HG03469 (cell line): Measurements from ENCODE around the gene PPIP5K2.
"Not testable (repeated sequence)": the region's sequence is repeated elsewhere in the genome, so short reads cannot be mapped to it uniquely, and the experiment has no call there.

Experiments used
- ATAC-seq: cut with Tn5 transposase; IDR thresholded peaks from one replicate; pipeline ENCODE4 v1.9.1; 2021; ENCODE audit warnings: mild to moderate bottlenecking, moderate library complexity, moderate number of reproducible peaks; ENCODE audit not compliant: unreplicated experiment

Gene PPIP5K2

DNA sequence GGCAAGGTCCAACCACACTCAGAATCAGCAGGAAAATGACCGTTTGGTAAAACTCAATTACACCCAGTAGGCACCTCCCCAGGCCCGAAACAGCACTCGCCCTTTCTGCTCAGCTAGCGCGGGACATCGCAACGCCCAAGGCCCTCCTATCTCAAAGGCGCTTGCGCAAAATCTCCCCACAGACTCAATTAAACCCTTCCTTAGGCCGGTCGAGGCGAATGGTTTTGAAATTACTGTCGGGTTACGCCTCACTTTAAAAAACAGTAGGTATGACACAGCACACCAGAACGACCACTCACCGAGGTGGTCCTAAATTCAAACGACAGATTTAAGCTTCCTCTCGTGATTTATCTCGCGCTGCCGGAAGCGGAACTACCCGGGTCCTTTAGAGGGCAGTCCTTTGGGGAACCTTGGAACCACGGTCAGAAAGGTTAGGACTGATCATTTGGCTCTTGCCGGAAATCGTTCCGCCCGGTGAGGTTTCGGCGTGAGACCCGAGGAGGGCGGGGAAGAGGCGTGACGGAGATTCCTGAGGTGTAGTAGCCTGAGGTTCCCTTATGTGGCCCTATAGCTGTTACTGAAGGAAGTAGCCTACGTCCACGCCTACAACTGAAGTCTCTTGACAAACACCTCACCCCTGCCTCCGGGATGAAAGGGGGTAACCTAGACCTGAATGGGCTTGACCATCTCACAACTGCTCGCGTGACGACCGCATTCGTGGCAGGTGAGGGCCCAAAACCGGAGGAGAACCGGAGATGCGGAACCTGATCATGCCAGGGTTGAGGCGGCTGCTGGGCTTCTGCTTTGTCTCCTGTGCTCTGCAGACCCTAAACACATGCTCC is at the start of gene PPIP5K2, which contains the start of gene GIN1:
Gene PPIP5K2, plus strand, starts transcription at position 537 of the 842 bp plus-strand sequence. CDS start 9,289 bp downstream, outside the sequence.
Gene GIN1, minus strand, starts transcription at position 374 of the 842 bp plus-strand sequence. CDS start 11,431 bp downstream, outside the sequence.
- ATAC-seq = peak; percentile 86

DNA sequence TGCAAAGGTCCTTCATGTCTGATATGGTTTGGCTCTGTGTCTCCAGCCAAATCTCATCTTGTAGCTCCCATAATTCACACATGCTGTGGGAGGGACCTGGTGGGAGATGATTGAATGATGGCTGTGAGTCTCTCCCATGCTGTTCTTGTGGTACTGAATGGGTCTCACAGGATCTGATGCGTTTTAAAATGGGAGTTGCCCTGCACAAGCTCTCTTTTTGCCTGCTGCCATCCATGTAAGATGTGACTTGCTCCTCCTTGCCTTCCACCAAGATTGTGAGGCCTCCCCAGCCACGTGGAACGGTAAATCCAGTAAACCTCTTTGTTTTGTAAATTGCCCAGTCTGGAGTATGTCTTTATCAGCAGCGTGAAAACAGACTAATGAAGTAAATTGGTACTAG is 46.6 kb upstream of the PPIP5K2 start:
- ATAC-seq = not testable (repeated sequence)

DNA sequence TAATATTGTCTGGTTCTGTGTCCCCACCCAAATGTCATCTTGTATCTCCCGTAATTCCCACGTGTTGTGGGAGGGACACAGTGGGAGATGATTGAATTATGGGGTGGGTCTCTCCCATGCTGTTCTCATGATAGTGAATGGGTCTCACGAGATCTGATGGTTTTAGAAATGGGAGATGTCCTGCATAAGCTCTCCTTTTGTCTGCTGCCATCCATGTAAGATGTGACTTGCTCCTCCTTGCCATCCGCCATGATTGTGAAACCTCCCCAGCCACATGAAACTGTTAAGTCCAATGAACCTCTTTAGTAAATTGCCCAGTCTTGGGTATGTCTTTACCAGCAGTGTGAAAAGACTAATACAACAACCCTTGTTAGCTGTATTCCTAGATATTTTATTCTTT is 44.7 kb upstream of the PPIP5K2 start:
- no peak for ATAC-seq

DNA sequence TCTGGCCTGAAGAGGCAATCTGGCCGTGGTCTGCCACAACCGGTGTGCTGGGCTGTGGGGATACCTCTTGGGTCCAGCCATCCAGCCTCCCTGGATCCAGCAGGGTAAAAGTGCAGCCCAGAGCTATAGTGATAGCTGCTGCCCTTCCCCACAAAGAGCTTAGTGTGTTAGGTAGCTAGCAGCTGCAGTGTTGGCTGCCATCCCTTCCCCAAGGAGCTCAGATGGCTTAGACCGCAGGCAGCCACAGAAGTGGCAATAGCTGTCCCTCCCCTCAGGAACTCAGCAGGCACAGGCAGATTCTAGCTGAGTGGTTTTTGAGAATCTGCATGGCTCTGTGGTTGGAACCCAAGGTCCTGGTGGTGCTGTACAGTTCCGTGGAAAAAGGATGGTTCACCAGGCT is 40.3 kb upstream of the PPIP5K2 start:
- ATAC-seq = no peak

DNA sequence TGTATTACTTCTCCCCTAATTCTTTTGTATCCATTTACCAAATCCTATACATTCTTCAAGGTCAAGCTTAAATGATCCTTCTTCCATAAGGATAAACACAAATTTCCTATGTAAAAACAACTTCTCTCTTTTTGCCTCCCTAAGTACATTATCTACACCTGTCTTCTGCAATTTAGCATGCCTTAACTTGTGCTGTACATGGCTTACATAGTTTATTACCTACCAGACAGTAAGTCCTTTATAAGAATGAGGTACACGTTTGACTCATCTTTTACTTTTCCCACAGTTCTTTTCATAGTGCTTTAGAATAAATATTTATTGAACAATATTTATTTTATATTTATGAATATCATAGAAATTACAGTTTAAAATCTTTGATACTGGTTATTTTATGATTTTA is 33.6 kb upstream of the PPIP5K2 start:
- no peak for ATAC-seq

DNA sequence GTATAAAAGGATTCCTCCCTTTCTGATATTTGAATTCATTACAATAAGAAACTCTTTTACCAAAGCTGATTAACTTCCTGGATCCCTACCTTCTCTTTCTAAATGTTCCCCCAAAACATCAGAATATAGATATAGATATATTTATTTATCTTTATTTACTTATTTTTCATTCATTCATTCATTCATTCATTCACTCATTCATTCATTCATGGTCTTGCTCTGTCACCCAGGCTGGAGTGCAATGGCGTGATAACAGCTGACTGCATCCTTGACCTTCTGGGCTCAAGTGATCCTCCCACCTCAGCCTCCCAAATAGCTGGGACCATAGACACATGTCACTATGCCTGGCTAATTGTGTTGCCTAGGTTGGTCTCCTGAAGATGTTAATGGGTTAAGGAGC is 30.8 kb upstream of the PPIP5K2 start:
- no peak for ATAC-seq

DNA sequence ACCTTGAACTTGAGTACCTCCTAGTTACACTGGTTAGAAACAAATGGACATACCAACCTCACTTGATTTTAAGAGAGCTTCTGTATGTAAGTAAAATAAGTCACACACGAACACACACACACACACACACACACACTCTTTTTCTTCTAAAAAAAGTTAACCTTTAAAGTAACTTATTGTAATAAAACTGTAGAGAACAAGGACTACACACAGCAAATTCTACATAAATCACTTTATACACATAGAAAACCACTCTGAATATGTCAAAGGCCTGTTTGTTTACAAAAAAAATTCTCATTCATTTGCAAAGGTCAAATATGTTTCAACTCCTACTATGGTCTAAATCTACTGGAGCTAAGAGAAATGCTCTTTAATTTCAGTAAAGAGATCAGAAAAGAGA is 29.3 kb upstream of the PPIP5K2 start:
- ATAC-seq = no peak

DNA sequence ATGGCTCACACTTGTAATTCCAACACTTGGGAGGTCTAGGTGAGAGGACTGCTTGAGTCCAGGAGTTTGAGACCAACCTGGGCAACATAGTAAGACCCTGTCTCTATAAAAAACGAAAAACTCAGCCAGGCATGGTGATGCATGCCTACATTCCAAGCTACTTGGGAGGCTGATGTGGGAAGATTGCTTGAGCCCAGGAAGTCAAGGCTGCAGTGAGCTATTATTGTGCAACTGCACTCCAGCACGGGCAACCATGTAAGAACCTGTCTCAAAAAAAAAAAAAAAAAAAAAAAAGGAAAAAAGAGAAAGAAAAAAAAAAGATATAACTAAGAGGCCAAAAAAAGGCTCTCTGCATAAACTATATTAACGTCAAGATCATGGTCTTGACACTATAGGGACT is 27.4 kb upstream of the PPIP5K2 start:
- no peak for ATAC-seq

DNA sequence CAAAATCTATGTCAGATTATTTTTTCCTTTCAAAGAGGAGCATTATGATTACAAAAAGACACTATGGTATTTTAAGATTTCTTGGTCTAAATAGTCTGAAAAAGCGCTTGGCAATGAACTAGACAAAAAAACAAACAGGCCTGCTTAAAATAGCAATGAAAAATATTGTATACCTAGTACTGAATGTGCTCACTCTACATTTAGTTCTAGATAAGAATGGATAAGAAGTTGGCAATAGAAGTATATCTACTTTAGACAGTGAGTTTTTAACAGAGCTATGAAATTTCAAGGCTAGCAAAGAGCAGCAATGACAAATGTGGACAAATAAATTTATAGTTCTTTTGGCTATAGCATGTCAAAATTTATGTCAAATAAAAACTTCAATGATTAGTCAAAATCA is 26.4 kb upstream of the PPIP5K2 start:
- no peak for ATAC-seq

DNA sequence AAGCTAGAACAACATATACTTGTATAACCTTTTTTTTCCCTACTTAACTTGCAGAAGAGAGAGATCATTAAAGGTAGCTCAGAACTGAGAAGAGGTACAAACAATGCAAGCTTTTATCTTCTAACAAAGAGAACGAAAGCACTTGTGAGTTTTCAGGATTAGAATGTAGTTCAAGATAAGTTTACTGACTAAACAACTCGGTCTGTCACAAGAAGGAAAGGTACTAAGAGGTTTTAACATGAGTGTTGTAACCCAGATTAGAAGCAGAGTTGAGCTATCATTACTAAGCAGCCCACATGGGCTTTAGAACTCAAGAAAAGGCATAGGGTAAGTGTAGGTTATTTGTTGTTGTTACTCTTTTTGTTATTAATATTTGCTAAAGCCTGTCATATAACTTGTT is 25.4 kb upstream of the PPIP5K2 start:
- ATAC-seq = no peak

DNA sequence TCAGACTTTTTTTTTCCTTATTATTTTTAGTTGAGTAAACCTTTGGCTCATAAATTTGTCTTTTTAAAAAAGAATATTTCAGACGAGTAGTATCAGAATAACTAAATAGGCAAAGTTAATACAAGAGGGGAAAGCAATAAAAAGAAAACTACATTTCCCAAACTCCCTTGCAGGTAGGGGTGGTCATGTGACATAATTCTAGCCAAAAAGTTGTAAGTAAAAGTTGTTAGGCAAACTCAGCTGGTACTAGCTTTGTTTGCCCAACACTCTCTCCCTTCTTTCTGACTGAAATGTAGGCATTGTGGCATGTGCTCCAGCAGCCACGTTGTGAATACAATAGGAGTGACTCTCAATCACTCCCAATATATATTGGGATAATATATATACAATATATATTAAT is 21.1 kb upstream of the PPIP5K2 start:
- no peak for ATAC-seq

DNA sequence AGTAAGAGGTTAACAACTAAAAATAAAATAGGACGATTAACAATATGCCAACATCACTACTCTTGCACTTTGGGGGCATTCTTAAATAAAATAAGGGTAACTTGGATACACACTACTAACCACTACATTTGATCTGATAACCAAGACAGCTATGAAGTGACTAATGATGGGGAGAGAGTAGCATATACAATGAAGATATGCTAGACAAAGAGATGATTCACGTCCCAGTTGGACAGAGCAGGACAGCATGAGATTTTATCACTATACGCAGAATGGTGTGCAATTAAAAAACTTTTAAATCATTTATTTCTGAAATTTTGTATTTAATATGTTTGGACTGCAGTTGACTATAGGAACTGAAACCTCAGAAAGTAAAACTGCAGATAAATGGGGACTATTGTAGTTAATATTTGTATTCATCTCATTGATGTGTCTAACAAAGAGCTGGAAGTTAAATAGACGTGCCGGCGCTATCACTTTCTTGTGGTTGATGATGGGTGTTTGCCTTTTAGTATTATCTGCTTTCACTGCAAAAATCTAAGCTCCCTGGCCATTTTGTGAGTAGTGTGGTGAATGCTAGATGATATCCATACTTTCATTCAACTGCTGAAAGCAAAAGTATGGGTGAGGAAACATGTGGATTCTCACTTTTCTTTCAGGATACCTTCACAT is 18.9 kb upstream of the PPIP5K2 start:
- ATAC-seq = no peak

DNA sequence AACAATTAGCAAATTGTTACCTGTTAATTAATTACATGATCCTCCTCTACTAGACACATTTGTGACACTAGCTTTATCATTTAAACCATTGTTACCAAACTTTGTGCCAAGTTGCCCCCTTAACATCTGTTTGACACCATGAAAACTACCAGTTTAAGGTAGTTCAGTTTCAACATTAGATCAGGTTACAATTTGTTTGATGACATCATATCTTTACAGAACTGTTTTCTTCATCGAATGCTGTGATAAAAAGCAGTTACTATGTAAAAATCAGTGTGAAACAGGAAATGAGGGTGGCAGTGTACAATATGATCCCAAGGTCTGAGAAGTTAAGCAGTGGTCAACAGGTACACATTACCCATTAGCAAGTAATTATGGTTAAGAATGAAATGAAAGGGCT is 17.9 kb upstream of the PPIP5K2 start:
- ATAC-seq = no peak

DNA sequence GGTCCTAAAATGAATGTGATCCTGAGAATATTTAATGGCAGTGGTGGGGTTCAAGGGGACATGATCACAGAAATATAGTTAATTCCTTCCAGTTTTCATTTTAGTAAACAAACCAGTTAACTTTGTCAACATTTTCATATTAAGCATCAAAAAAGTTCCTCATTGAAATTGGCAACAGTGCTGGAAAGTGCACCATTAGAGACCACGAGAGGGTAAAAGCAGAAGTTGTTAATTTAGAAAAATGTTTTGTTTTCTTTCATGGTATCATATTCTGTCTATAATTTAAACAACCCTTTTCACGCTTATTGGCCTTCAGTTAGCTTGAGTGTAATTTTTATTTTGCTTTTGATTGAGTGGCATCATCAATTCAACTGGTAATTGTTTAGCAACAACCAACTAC is 12.0 kb upstream of the PPIP5K2 start:
- ATAC-seq = no peak

DNA sequence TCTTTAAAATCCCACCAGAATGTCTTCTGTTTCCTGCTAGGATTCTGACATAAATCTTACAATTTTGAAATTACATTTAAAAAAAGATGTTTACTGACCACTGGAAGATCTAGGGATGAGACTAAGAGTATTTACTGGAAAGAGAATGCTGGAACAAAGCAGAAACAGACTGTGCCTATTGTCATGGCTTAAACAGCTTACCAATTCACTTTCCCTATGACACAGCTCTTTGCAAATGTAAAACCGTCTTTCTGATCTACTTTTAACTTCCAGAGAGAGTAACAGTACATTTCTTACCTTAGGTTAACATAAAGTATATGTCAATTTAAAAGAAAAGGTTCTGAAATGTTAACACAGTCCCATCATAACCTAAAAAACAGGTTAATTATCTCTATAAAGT is 10.8 kb upstream of the PPIP5K2 start:
- ATAC-seq = no peak

DNA sequence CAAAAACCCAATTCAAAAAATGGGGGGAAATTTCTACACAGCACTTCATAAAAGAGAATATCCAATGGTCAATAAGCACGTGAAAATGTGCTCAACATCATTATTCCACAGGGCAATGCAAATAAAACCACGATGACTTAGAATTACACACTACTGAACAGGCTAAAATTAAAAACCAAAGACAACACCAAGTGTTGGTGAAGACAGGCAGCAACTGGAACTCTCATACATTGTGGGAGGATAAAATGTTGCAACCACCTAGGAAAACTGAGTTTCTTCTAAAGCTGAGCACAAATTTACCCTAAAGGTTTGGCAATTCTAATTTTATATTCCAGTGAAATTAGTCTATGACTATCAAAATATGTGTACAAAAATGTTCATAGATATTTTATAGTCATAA is 9.7 kb upstream of the PPIP5K2 start:
- no peak for ATAC-seq

DNA sequence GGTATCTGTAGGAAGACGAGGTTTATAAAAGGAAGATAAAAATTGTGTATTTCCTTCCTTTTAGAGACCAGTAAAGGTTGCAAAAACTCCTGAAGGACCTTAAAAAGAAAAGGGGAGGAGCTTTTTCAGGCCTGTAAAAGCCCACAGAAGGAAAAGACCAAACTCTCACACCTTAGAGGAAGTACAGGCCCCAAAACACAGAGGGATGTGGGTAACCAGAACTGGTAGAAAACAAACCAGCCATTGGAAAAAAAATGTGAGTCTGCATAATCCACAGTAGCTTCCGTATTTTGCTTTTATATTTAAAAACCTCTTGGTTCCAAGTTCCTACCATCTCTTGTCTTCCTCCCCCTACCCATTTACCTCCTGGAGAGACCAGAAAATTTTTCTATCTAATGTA is 8.6 kb upstream of the PPIP5K2 start:
- ATAC-seq = no peak

DNA sequence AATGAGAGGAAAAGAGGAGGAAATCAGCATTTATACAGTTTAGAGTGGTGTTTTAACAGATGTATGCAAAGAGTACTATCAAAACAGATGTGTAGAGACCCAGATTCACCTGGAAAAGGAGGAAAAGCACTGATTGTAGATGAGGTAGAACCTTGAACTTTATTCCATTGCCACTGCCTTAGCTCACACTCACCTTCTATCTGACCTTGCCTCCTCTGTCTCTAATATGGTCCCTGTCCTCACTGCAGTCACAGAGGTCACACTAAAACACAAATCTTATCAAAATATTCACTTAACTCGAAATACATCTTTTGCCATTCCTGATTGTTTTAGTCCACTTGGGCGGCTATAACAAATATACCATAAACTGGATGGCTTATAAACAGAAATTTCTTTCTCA is 7.2 kb upstream of the PPIP5K2 start:
- ATAC-seq = no peak

DNA sequence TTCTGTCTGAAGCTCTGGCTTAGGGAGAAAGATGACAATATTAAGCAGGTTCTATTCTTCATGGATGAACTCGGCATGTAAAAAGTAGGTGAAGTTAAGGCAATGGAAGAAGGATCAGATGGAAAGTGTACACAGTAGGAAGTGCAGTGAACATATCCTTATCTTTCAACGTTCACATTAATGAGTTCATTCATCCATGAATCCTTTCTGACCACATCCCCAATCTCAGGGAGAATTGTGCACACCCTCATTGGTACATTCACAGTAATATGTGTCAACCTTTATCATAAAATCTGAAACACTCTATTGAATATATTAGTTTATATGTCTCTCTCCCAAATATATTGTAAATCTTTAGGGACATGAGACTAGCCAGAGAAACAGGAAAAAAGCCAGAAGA is 5.7 kb upstream of the PPIP5K2 start:
- ATAC-seq = no peak

DNA sequence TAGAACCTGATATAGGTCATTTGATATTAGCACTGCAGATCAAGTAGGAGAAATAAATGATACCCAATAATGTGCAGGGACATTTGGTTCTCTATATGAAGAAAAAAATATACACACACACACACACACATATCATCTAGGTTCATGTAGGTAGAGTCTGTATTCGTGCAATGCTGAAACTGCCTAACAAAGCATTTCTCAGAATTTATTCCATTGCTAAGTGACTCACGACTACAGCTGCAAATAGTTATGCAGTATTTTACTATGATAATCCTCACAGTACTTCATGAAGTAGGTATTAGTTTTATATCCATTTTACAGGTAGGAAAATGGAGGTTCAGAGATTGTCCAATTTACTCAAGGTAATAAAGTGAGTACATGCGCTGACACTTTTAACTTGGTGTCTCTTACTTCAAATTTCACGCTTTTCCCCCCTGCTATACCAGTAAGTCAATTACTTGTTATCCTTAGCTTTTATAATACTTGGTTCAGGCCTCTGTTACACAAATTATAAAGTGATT is 2.6 kb upstream of the PPIP5K2 start:
- no peak for ATAC-seq

DNA sequence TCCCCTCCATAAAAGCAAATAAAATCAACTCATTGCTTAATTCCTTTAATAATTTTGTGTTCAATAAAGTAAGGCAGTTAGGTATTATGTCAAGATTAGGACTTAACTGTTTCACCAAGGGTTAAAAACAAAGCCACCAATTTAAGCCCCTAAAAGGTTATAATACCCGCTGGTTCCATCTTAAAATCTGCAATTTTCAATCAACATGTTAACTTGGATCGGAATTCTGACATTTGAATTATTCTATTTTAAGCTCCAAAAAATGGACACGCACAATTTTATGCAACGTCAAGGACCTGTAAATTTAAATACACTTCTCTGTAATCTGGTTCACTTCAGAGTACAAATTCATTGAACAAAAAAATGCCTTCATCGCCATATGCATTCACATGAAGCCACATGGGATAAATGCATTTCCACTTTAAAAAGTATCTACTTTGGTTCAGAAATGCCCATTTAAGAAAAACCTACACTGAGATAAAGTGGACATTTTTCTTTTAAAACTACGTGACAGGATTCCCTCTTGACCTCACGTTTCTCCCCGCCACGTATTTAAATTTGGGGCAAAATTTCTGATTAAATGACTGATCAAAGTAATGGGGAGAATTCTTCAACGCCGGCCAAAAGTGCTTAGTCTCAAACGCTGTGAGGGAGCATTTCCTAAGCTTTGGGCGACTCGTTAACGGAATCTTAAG is 884 bp upstream of the PPIP5K2 start:
- no peak for ATAC-seq
